ENCODE data around the gene FICD.
A peak's percentile ranks its signal among the peaks of the same experiment; 100 is the strongest.

Gene FICD

GRCh38 chr12:108517288-108518100 lies 2.4 kb downstream of the FICD start:
- DNase-seq (ENCODE audit: low spot score), result no peak
- 0 out of 2 replicates have a peak overlapping the region, but pooled peaks have one; percentile 9 for H3K27ac ChIP-seq
- ChIA-PET POLR2A (ENCODE audit: low non-redundant PET) (no interaction called here), CTCF (no interaction called here)
- TF ChIP-seq CTCF (conservative IDR thresholded peaks at IDR 0.05; ENCODE audit: low read depth), result no peak

- no peak for DNase-seq (ENCODE audit: low spot score)
- no peak for TF ChIP-seq CTCF (conservative IDR thresholded peaks at IDR 0.05; ENCODE audit: low read depth)
- H3K27ac ChIP-seq, result 0 out of 2 replicates have a peak overlapping the region, but pooled peaks have one; percentile 9
- ChIA-PET CTCF (no interaction called here), POLR2A (ENCODE audit: low non-redundant PET) (no interaction called here)
Measured at GRCh38 chr12:108518101-108518715, 3.1 kb downstream of the FICD start.

- DNase-seq (ENCODE audit: low spot score), result no peak
- no peak for TF ChIP-seq CTCF (conservative IDR thresholded peaks at IDR 0.05; ENCODE audit: low read depth)
- no peak overlapping the region for H3K27ac ChIP-seq
- ChIA-PET POLR2A (ENCODE audit: low non-redundant PET) (no interaction called here), CTCF (interaction anchor here (0.6 to 0.8 kb wide), 4 partner anchors 183 to 1549 kb away, joined by 4 to 7 read pairs (median 5); no protein-coding TSS in a partner anchor)
Measured at GRCh38 chr12:108518716-108519496, 3.8 kb downstream of the FICD start.

- POLR2A ChIA-PET (ENCODE audit: low non-redundant PET), result no interaction called here
- no peak for DNase-seq (ENCODE audit: low spot score)
- no peak overlapping the region for H3K27ac ChIP-seq
- no peak; the same call in 1 of the 2 replicates for TF ChIP-seq CTCF (conservative IDR thresholded peaks at IDR 0.05; ENCODE audit: low read depth)
- CTCF ChIA-PET, result interaction anchor here (0.6 to 0.8 kb wide), 4 partner anchors 184 to 1549 kb away, joined by 4 to 7 read pairs (median 5); no protein-coding TSS in a partner anchor
Measured at GRCh38 chr12:108519558-108519957, 4.5 kb downstream of the FICD start.

DNA sequence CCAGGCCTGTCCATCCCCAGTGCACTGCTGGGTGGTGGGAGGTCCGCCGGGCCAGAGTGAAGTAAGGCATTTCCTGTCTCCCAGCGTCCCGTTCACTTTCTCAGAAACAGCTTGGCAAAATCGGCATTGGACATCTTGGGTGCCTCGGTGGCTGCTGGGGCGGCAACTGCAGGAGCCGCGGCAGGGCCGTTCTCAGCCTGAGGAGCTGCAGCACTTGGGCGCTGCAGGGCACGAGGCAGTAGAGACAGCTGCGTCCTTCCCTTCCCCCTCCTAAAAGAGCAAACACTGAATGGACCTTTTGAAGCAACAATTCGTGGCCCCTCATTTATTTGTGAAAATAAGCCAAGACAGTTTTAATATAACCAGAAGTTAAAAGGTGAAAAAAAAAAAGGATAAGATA lies 8.3 kb downstream of the FICD start:
- H3K27ac ChIP-seq, result no peak overlapping the region
- DNase-seq (ENCODE audit: low spot score), result no peak
- POLR2A ChIA-PET (ENCODE audit: low non-redundant PET), result no interaction called here
- CTCF ChIA-PET, result no interaction called here
- no peak for TF ChIP-seq CTCF (conservative IDR thresholded peaks at IDR 0.05; ENCODE audit: low read depth)

- no peak overlapping the region for H3K27ac ChIP-seq
- ChIA-PET CTCF (no interaction called here), POLR2A (ENCODE audit: low non-redundant PET) (no interaction called here)
- no peak for TF ChIP-seq CTCF (conservative IDR thresholded peaks at IDR 0.05; ENCODE audit: low read depth)
- no peak for DNase-seq (ENCODE audit: low spot score)
Measured at GRCh38 chr12:108525681-108526080, 10.6 kb downstream of the FICD start.
